Neural progenitor cell (in vitro differentiated cells): ENCODE results near the gene SHISA3. TPM values are rescaled to one million over a fixed set of nuclear protein-coding genes. Genes with fewer than 3 reads are reported as not detected.

Source experiments
- DNase-seq: peaks from one replicate; pipeline ENCODE4 v3.0.0-alpha.2; 2016; ENCODE audit warnings: low spot score
- H2AFZ ChIP-seq: fragments of 200-600 bp; sonication (generic); replicated peaks from 2 replicates; pipeline ENCODE4 v1.6.1; 2016; ENCODE audit warnings: antibody characterized with exemption
- H3F3A ChIP-seq: fragments of 200-600 bp; sonication (generic); 2 replicates; pipeline ENCODE4 v1.6.1; 2016; ENCODE audit warnings: antibody characterized with exemption, low read depth
- H3K27ac ChIP-seq: fragments of 200-600 bp; sonication (generic); 2 replicates; pipeline ENCODE4 v1.5.1; 2016; ENCODE audit warnings: mild to moderate bottlenecking
- H3K27me3 ChIP-seq: fragments of 200-600 bp; sonication (generic); 2 replicates; pipeline ENCODE4 v1.6.1; 2016; ENCODE audit warnings: mild to moderate bottlenecking, moderate library complexity
- H3K36me3 ChIP-seq: fragments of 200-600 bp; sonication (generic); 2 replicates; pipeline ENCODE4 v1.5.1; 2016
- H3K4me1 ChIP-seq: fragments of 200-600 bp; sonication (generic); 2 replicates; pipeline ENCODE4 v1.6.1; 2016; ENCODE audit warnings: mixed run types
- H3K4me2 ChIP-seq: fragments of 200-600 bp; sonication (generic); 2 replicates; pipeline ENCODE4 v1.6.1; 2016
- H3K4me3 ChIP-seq: fragments of 200-600 bp; sonication (generic); 2 replicates; pipeline ENCODE4 v1.5.1; 2016
- H3K79me2 ChIP-seq: fragments of 200-600 bp; sonication (generic); 2 replicates; pipeline ENCODE4 v1.6.1; 2016; ENCODE audit warnings: low read depth
- H3K9ac ChIP-seq: fragments of 200-600 bp; sonication (generic); 2 replicates; pipeline ENCODE4 v1.6.1; 2016
- H3K9me3 ChIP-seq: fragments of 200-600 bp; sonication (generic); 2 replicates; pipeline ENCODE4 v1.5.1; 2016; ENCODE audit warnings: low read depth
- H4K20me1 ChIP-seq: fragments of 200-600 bp; sonication (generic); 2 replicates; pipeline ENCODE4 v1.6.1; 2016; ENCODE audit warnings: low read depth
- H3K27ac Mint-ChIP-seq: 3 replicates; pipeline ENCODE4 v1.8.0; 2021; ENCODE audit warnings: mixed read lengths
- H3K27me3 Mint-ChIP-seq: 2 replicates; pipeline ENCODE4 v1.8.0; 2022; ENCODE audit warnings: low read depth, mild to moderate bottlenecking, inconsistent platforms, moderate library complexity, mixed read lengths; ENCODE audit not compliant: insufficient read depth
- H3K36me3 Mint-ChIP-seq: 3 replicates; pipeline ENCODE4 v1.8.0; 2021; ENCODE audit warnings: mixed read lengths
- H3K4me1 Mint-ChIP-seq: 3 replicates; pipeline ENCODE4 v1.8.0; 2021; ENCODE audit warnings: mixed read lengths
- H3K4me3 Mint-ChIP-seq: 3 replicates; pipeline ENCODE4 v1.8.0; 2021; ENCODE audit warnings: mild to moderate bottlenecking, moderate library complexity, mixed read lengths
- H3K9me3 Mint-ChIP-seq: 3 replicates; pipeline ENCODE4 v1.8.0; 2020; ENCODE audit warnings: mixed read lengths
- CTCF ChIP-seq: fragments of 200-600 bp; sonication (generic); IDR thresholded peaks from 2 replicates; pipeline ENCODE4 v1.5.1; 2017; ENCODE audit warnings: antibody characterized with exemption, mild to moderate bottlenecking
- EZH2 ChIP-seq: fragments of 200-600 bp; sonication (generic); IDR thresholded peaks from 2 replicates; pipeline ENCODE4 v1.6.1; 2017; ENCODE audit warnings: antibody characterized with exemption, mild to moderate bottlenecking, moderate library complexity
- EZH2phosphoT487 ChIP-seq: fragments of 200-600 bp; sonication (generic); IDR thresholded peaks from 2 replicates; pipeline ENCODE4 v1.6.1; 2017; ENCODE audit warnings: antibody characterized with exemption
- total RNA-seq: library from RNA; depleted of rRNA; stranded (reverse); fragments of >200 nt; gene quantifications from 2 replicates; pipeline ENCODE4 v1.2.3, GENCODE V29; 2015; ENCODE audit warnings: low replicate concordance

SHISA3 gene
- total RNA-seq, 1 donor from 2014 or later: not detected

GRCh38 chr4:42445038-42445437 is 47.8 kb downstream of the SHISA3 start:
- H3K27ac ChIP-seq: no peak overlapping the region
- peaks cover 7% of the 10 kb centered on the region for H3K36me3 Mint-ChIP-seq
- no peaks in the 10 kb centered on the region for H3K27me3 ChIP-seq
- peaks cover 9% of the 10 kb centered on the region for H3K9me3 Mint-ChIP-seq
- no peaks in the 10 kb centered on the region for H3K79me2 ChIP-seq
- no peaks in the 10 kb centered on the region for H4K20me1 ChIP-seq
- H3K4me1 Mint-ChIP-seq: no peaks in the 10 kb centered on the region
- no peak overlapping the region for H3K27ac Mint-ChIP-seq
- no peaks in the 10 kb centered on the region for H3F3A ChIP-seq
- no peaks in the 10 kb centered on the region for H3K9me3 ChIP-seq
- H3K4me3 Mint-ChIP-seq: no peak overlapping the region
- no peak overlapping the region for H3K4me3 ChIP-seq
- H3K4me1 ChIP-seq: no peaks in the 10 kb centered on the region
- no peak overlapping the region for H3K9ac ChIP-seq
- no peak overlapping the region for H3K4me2 ChIP-seq
- TF ChIP-seq CTCF (no peak), EZH2phosphoT487 (no peak), EZH2 (no peak)
- H2AFZ ChIP-seq: no peak overlapping the region
- no peaks in the 10 kb centered on the region for H3K36me3 ChIP-seq
- H3K27me3 Mint-ChIP-seq: no peaks in the 10 kb centered on the region
- no peak for DNase-seq

GRCh38 chr4:42446823-42447222 is 49.5 kb downstream of the SHISA3 start:
- H3K9me3 Mint-ChIP-seq: peaks cover 11% of the 10 kb centered on the region
- Histone ChIP-seq H3K4me1 (peaks cover 5% of the 10 kb centered on the region), H4K20me1 (no peaks in the 10 kb centered on the region), H3K36me3 (no peaks in the 10 kb centered on the region), H2AFZ (no peak overlapping the region), H3K27ac (no peak overlapping the region), H3F3A (no peaks in the 10 kb centered on the region), H3K4me2 (no peak overlapping the region), H3K9ac (no peak overlapping the region), H3K79me2 (no peaks in the 10 kb centered on the region), H3K9me3 (no peaks in the 10 kb centered on the region), H3K4me3 (no peak overlapping the region), H3K27me3 (no peaks in the 10 kb centered on the region)
- H3K4me1 Mint-ChIP-seq: peaks cover 13% of the 10 kb centered on the region
- peaks cover 10% of the 10 kb centered on the region for H3K36me3 Mint-ChIP-seq
- TF ChIP-seq EZH2phosphoT487: no peak
- TF ChIP-seq EZH2: no peak
- no peak for TF ChIP-seq CTCF
- H3K27ac Mint-ChIP-seq: no peak overlapping the region
- peaks cover 2% of the 10 kb centered on the region for H3K27me3 Mint-ChIP-seq
- H3K4me3 Mint-ChIP-seq: no peak overlapping the region
- DNase-seq: no peak

Other genes starting within 250 kb of the SHISA3 start
- gene BEND4, start 244.8 kb upstream of the SHISA3 start, total RNA-seq: 9.6 and 9.7 TPM in 2 replicates